ENCODE results near the gene ABLIM1. TPM values are rescaled to one million over a fixed set of nuclear protein-coding genes. Genes with fewer than 3 reads are reported as not detected.

Gene ABLIM1
- total and polyA plus RNA-seq, 2 experiments from 2014 or later, result 21.9 to 45.1 TPM

DNA sequence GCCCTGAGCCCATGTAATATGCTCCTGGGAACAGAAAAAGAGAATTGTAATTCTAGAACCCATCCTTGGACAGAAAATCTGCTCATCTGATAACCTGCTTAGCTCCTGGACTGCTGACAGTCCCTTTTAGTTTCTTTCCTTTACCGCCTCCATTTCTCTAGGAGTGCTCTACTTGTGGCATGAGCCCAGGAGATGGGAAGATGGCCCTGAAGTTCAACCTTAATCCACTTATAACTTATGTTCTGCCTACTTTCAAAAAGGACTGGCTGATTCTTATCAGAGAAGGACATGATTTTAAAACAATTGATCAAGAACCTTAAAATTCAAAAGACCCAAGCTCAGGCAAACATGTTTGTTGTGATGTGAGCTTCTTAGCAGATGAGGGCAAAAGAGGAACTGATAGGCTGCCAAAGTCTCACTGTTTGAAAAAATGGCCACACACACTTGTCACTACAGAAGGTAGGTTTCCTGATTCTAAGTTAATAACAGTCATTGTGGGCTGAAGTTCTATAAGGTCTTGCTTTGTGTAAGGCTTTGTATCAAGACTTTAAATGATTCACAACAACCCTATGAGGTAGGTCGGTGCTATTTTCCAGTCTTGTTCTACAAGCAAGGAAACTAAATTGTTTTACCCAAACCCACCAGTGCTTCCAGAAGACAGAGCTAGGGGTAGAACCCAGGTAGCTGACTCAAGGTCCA is 159.5 kb downstream of the ABLIM1 start:
- peaks cover 7% of the 10 kb centered on the region; the same call in 1 of the 2 replicates for H3K4me1 ChIP-seq (ENCODE audit: insufficient read depth)
- H3K4me2 ChIP-seq, result no peak overlapping the region
- ATAC-seq (no peak), DNase-seq (ENCODE audit: low spot score) (no peak)
- H3K36me3 ChIP-seq (ENCODE audit: insufficient read depth), result no peaks in the 10 kb centered on the region
- peaks cover 5% of the 10 kb centered on the region for H3K36me3 Mint-ChIP-seq (ENCODE audit: low read depth)
- H3K27me3 ChIP-seq (ENCODE audit: insufficient read depth), result no peaks in the 10 kb centered on the region
- H2AFZ ChIP-seq, result no peak overlapping the region
- H3K27ac Mint-ChIP-seq, result no peak overlapping the region
- H3K4me3 Mint-ChIP-seq, result no peak overlapping the region
- H3K79me2 ChIP-seq (replicated peaks; ENCODE audit: insufficient read depth), result peaks cover 25% of the 10 kb centered on the region
- no peak overlapping the region for H3K4me3 ChIP-seq
- TF ChIP-seq, protein P1, sequence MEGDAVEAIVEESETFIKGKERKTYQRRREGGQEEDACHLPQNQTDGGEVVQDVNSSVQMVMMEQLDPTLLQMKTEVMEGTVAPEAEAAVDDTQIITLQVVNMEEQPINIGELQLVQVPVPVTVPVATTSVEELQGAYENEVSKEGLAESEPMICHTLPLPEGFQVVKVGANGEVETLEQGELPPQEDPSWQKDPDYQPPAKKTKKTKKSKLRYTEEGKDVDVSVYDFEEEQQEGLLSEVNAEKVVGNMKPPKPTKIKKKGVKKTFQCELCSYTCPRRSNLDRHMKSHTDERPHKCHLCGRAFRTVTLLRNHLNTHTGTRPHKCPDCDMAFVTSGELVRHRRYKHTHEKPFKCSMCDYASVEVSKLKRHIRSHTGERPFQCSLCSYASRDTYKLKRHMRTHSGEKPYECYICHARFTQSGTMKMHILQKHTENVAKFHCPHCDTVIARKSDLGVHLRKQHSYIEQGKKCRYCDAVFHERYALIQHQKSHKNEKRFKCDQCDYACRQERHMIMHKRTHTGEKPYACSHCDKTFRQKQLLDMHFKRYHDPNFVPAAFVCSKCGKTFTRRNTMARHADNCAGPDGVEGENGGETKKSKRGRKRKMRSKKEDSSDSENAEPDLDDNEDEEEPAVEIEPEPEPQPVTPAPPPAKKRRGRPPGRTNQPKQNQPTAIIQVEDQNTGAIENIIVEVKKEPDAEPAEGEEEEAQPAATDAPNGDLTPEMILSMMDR (conservative IDR thresholded peaks at IDR 0.05; ENCODE audit: low read depth in 2 of 2), result no peak
- TF ChIP-seq, protein P2, sequence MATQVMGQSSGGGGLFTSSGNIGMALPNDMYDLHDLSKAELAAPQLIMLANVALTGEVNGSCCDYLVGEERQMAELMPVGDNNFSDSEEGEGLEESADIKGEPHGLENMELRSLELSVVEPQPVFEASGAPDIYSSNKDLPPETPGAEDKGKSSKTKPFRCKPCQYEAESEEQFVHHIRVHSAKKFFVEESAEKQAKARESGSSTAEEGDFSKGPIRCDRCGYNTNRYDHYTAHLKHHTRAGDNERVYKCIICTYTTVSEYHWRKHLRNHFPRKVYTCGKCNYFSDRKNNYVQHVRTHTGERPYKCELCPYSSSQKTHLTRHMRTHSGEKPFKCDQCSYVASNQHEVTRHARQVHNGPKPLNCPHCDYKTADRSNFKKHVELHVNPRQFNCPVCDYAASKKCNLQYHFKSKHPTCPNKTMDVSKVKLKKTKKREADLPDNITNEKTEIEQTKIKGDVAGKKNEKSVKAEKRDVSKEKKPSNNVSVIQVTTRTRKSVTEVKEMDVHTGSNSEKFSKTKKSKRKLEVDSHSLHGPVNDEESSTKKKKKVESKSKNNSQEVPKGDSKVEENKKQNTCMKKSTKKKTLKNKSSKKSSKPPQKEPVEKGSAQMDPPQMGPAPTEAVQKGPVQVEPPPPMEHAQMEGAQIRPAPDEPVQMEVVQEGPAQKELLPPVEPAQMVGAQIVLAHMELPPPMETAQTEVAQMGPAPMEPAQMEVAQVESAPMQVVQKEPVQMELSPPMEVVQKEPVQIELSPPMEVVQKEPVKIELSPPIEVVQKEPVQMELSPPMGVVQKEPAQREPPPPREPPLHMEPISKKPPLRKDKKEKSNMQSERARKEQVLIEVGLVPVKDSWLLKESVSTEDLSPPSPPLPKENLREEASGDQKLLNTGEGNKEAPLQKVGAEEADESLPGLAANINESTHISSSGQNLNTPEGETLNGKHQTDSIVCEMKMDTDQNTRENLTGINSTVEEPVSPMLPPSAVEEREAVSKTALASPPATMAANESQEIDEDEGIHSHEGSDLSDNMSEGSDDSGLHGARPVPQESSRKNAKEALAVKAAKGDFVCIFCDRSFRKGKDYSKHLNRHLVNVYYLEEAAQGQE (IDR thresholded peaks at IDR 0.05; ENCODE audit: unreplicated experiment), result no peak
- TF ChIP-seq ZNF114 (CRISPR knock-in tag; IDR thresholded peaks at IDR 0.05), result no peak
- no peak for TF ChIP-seq EZH2 (IDR thresholded peaks at IDR 0.05; ENCODE audit: low read depth, unreplicated experiment)
- TF ChIP-seq, protein P3, sequence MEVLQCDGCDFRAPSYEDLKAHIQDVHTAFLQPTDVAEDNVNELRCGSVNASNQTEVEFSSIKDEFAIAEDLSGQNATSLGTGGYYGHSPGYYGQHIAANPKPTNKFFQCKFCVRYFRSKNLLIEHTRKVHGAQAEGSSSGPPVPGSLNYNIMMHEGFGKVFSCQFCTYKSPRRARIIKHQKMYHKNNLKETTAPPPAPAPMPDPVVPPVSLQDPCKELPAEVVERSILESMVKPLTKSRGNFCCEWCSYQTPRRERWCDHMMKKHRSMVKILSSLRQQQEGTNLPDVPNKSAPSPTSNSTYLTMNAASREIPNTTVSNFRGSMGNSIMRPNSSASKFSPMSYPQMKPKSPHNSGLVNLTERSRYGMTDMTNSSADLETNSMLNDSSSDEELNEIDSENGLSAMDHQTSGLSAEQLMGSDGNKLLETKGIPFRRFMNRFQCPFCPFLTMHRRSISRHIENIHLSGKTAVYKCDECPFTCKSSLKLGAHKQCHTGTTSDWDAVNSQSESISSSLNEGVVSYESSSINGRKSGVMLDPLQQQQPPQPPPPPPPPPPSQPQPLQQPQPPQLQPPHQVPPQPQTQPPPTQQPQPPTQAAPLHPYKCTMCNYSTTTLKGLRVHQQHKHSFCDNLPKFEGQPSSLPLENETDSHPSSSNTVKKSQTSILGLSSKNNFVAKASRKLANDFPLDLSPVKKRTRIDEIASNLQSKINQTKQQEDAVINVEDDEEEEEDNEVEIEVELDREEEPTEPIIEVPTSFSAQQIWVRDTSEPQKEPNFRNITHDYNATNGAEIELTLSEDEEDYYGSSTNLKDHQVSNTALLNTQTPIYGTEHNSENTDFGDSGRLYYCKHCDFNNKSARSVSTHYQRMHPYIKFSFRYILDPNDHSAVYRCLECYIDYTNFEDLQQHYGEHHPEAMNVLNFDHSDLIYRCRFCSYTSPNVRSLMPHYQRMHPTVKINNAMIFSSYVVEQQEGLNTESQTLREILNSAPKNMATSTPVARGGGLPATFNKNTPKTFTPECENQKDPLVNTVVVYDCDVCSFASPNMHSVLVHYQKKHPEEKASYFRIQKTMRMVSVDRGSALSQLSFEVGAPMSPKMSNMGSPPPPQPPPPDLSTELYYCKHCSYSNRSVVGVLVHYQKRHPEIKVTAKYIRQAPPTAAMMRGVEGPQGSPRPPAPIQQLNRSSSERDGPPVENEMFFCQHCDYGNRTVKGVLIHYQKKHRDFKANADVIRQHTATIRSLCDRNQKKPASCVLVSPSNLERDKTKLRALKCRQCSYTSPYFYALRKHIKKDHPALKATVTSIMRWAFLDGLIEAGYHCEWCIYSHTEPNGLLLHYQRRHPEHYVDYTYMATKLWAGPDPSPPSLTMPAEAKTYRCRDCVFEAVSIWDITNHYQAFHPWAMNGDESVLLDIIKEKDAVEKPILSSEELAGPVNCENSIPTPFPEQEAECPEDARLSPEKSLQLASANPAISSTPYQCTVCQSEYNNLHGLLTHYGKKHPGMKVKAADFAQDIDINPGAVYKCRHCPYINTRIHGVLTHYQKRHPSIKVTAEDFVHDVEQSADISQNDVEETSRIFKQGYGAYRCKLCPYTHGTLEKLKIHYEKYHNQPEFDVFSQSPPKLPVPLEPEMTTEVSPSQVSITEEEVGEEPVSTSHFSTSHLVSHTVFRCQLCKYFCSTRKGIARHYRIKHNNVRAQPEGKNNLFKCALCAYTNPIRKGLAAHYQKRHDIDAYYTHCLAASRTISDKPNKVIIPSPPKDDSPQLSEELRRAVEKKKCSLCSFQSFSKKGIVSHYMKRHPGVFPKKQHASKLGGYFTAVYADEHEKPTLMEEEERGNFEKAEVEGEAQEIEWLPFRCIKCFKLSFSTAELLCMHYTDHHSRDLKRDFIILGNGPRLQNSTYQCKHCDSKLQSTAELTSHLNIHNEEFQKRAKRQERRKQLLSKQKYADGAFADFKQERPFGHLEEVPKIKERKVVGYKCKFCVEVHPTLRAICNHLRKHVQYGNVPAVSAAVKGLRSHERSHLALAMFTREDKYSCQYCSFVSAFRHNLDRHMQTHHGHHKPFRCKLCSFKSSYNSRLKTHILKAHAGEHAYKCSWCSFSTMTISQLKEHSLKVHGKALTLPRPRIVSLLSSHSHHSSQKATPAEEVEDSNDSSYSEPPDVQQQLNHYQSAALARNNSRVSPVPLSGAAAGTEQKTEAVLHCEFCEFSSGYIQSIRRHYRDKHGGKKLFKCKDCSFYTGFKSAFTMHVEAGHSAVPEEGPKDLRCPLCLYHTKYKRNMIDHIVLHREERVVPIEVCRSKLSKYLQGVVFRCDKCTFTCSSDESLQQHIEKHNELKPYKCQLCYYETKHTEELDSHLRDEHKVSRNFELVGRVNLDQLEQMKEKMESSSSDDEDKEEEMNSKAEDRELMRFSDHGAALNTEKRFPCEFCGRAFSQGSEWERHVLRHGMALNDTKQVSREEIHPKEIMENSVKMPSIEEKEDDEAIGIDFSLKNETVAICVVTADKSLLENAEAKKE (CRISPR knock-in tag; IDR thresholded peaks at IDR 0.05), result no peak
- TF ChIP-seq NANOG (IDR thresholded peaks at IDR 0.05; ENCODE audit: borderline replicate concordance), result no peak
- TF ChIP-seq STAT1 (IDR thresholded peaks at IDR 0.05; ENCODE audit: unreplicated experiment), result no peak
- TF ChIP-seq EZH2phosphoT487 (IDR thresholded peaks at IDR 0.05; ENCODE audit: unreplicated experiment), result no peak
- TF ChIP-seq, protein P4, sequence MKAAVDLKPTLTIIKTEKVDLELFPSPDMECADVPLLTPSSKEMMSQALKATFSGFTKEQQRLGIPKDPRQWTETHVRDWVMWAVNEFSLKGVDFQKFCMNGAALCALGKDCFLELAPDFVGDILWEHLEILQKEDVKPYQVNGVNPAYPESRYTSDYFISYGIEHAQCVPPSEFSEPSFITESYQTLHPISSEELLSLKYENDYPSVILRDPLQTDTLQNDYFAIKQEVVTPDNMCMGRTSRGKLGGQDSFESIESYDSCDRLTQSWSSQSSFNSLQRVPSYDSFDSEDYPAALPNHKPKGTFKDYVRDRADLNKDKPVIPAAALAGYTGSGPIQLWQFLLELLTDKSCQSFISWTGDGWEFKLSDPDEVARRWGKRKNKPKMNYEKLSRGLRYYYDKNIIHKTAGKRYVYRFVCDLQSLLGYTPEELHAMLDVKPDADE (IDR thresholded peaks at IDR 0.05), result no peak
- TF ChIP-seq POLR2AphosphoS5 (IDR thresholded peaks at IDR 0.05; ENCODE audit: low read depth), result no peak
- no peak for TF ChIP-seq JUNB (IDR thresholded peaks at IDR 0.05; ENCODE audit: unreplicated experiment)
- 0 out of 2 replicates have a peak, but pooled peaks cover 3% of the 10 kb centered on the region for H4K20me1 ChIP-seq (replicated peaks; ENCODE audit: insufficient read depth)
- no peaks in the 10 kb centered on the region for H3F3A ChIP-seq (replicated peaks; ENCODE audit: low read depth)
- H3K9me3 Mint-ChIP-seq, result no peaks in the 10 kb centered on the region
- no peaks in the 10 kb centered on the region for H3K27me3 Mint-ChIP-seq (ENCODE audit: insufficient read depth, low read depth, poor library complexity)
- H3K27ac ChIP-seq (ENCODE audit: low read depth), result no peak overlapping the region
- H3K4me1 Mint-ChIP-seq, result peaks cover 3% of the 10 kb centered on the region; the same call in 2 of the 3 replicates
- H3K9me2 ChIP-seq (ENCODE audit: insufficient read depth), result no peaks in the 10 kb centered on the region
